Ishikawa (cell line): ENCODE data around the gene C10orf88.

Source experiments
- CEBPB ChIP-seq: IDR thresholded peaks from 2 replicates; pipeline ENCODE4 v1.6.1; 2012
- CREB1 ChIP-seq: IDR thresholded peaks from 2 replicates; pipeline ENCODE4 v1.6.1; 2012; ENCODE audit warnings: low read depth
- EGR1 ChIP-seq: IDR thresholded peaks from 2 replicates; pipeline ENCODE4 v1.6.1; 2012
- EP300 ChIP-seq: IDR thresholded peaks from 2 replicates; pipeline ENCODE4 v1.6.1; 2012; ENCODE audit warnings: borderline replicate concordance
- FOXM1 ChIP-seq: IDR thresholded peaks from 2 replicates; pipeline ENCODE4 v1.6.1; 2012; ENCODE audit warnings: low read depth, borderline replicate concordance
- NFIC ChIP-seq: IDR thresholded peaks from 2 replicates; pipeline ENCODE4 v1.6.1; 2012
- RAD21 ChIP-seq: IDR thresholded peaks from 2 replicates; pipeline ENCODE4 v1.6.1; 2012; ENCODE audit warnings: low read depth
- TAF1 ChIP-seq: IDR thresholded peaks from 2 replicates; pipeline ENCODE4 v1.6.1; 2012; ENCODE audit warnings: low read depth, mild to moderate bottlenecking
- TCF12 ChIP-seq: IDR thresholded peaks from 2 replicates; pipeline ENCODE4 v1.6.1; 2012; ENCODE audit warnings: low read depth
- TEAD4 ChIP-seq: IDR thresholded peaks from 2 replicates; pipeline ENCODE4 v1.6.1; 2012
- USF1 ChIP-seq: IDR thresholded peaks from 2 replicates; pipeline ENCODE4 v1.6.1; 2012
- YY1 ChIP-seq: IDR thresholded peaks from 2 replicates; pipeline ENCODE4 v1.6.1; 2012; ENCODE audit warnings: low read depth
- ZBTB7A ChIP-seq: IDR thresholded peaks from 2 replicates; pipeline ENCODE4 v1.6.1; 2012; ENCODE audit warnings: low read depth
- TF ChIP-seq, protein P1 (sequence below): IDR thresholded peaks from 2 replicates; pipeline ENCODE4 v1.6.1; 2012; ENCODE audit warnings: low read depth, mild to moderate bottlenecking
- TF ChIP-seq, protein P2 (sequence below): IDR thresholded peaks from 2 replicates; pipeline ENCODE4 v1.6.1; 2012

C10orf88 gene

DNA sequence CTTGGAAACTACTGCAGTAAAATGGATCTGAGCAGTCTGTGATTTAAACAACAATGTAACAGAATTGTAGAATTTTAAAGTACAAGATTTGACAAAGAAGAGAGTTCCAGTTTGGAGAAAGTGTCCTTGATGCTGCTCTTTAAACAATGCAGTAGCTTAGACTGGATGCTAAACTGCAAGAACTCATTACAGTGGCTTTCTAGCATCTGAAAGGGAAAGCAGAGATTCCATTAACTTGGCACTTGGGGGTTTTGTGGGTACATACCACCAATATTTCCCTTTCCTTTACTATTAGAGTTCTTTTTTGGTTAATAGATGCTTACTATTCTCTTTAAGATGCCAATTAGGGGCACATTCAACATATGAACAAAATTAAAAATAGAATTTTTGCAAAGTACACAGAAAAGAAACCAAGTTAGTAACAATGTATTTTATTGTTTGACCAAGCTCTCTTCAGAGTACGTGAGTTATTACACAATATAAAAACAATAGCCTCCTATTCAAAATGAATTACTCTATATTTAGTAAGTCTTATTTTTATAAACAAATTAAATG lies 38.1 kb upstream of the C10orf88 start:
- TF ChIP-seq ZBTB7A = no peak
- TF ChIP-seq USF1 = no peak
- no peak for TF ChIP-seq TAF1
- TF ChIP-seq CREB1 = no peak
- no peak for TF ChIP-seq EGR1
- TF ChIP-seq, protein P1, sequence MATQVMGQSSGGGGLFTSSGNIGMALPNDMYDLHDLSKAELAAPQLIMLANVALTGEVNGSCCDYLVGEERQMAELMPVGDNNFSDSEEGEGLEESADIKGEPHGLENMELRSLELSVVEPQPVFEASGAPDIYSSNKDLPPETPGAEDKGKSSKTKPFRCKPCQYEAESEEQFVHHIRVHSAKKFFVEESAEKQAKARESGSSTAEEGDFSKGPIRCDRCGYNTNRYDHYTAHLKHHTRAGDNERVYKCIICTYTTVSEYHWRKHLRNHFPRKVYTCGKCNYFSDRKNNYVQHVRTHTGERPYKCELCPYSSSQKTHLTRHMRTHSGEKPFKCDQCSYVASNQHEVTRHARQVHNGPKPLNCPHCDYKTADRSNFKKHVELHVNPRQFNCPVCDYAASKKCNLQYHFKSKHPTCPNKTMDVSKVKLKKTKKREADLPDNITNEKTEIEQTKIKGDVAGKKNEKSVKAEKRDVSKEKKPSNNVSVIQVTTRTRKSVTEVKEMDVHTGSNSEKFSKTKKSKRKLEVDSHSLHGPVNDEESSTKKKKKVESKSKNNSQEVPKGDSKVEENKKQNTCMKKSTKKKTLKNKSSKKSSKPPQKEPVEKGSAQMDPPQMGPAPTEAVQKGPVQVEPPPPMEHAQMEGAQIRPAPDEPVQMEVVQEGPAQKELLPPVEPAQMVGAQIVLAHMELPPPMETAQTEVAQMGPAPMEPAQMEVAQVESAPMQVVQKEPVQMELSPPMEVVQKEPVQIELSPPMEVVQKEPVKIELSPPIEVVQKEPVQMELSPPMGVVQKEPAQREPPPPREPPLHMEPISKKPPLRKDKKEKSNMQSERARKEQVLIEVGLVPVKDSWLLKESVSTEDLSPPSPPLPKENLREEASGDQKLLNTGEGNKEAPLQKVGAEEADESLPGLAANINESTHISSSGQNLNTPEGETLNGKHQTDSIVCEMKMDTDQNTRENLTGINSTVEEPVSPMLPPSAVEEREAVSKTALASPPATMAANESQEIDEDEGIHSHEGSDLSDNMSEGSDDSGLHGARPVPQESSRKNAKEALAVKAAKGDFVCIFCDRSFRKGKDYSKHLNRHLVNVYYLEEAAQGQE = no peak
- TF ChIP-seq TCF12 = no peak

- no peak for TF ChIP-seq EGR1
Measured at GRCh38 chr10:122990278-122990677, 36.3 kb upstream of the C10orf88 start.

DNA sequence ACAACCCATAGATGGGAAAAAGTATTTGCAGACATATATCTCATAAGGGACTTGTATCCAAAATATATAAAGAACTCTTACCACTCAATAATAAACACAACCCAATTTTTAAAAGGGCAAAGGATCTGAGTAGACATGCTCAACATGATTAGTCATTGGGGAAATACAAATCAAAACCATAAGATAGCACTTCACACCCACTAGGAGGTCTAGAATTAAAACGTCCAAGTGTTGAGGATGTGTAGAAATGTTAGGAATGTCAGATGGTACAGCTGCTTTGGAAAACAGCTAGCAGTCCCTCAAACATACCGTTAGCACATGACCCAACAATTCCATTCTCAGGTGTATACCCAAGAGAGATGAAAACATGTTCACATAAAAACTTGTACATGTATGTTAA lies 34.5 kb upstream of the C10orf88 start:
- TF ChIP-seq TAF1 (no peak), FOXM1 (no peak), CREB1 (no peak)
- TF ChIP-seq, protein P1 = no peak

GRCh38 chr10:122986335-122986734 lies 32.3 kb upstream of the C10orf88 start:
- TF ChIP-seq CEBPB (no peak), YY1 (no peak), USF1 (no peak), TCF12 (no peak), EGR1 (no peak), NFIC (no peak), CREB1 (no peak), ZBTB7A (no peak), RAD21 (no peak), FOXM1 (no peak), TAF1 (no peak), EP300 (no peak), TEAD4 (no peak)
- TF ChIP-seq, protein P1 = no peak
- TF ChIP-seq, protein P2, sequence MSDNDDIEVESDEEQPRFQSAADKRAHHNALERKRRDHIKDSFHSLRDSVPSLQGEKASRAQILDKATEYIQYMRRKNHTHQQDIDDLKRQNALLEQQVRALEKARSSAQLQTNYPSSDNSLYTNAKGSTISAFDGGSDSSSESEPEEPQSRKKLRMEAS = no peak

DNA sequence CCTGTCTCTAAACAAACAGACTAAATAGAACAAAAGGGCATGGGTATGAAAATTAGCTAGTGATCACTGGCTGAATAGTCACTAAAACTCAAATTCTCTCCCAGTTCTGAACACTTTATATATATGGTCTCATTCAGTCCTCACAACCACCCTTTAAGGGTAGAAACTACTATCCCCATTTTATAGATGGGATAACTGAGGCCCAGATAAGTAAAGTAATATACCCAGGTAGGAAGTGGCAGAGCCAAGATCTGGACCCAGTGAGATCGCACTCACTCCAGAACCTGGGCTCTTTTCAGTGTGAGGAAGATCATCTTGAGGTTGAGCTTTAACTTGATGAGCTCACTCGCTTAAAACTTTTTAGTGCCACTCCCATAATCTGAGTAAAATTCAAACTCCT lies 30.7 kb upstream of the C10orf88 start:
- TF ChIP-seq, protein P1 = no peak
- TF ChIP-seq TEAD4 (no peak), TAF1 (no peak), YY1 (no peak), USF1 (no peak), TCF12 (no peak), EP300 (no peak), ZBTB7A (no peak), NFIC (no peak)
- TF ChIP-seq, protein P2 = no peak
